Neural progenitor cell (in vitro differentiated cells): Measurements from ENCODE around the gene DTNA. TPM values are rescaled to one million over a fixed set of nuclear protein-coding genes. Genes with fewer than 3 reads are reported as not detected.

Experiments
- DNase-seq: peaks from one replicate; pipeline ENCODE4 v3.0.0-alpha.2; 2016; ENCODE audit warnings: low spot score
- H2AFZ ChIP-seq: fragments of 200-600 bp; sonication (generic); replicated peaks from 2 replicates; pipeline ENCODE4 v1.6.1; 2016; ENCODE audit warnings: antibody characterized with exemption
- H3F3A ChIP-seq: fragments of 200-600 bp; sonication (generic); 2 replicates; pipeline ENCODE4 v1.6.1; 2016; ENCODE audit warnings: antibody characterized with exemption, low read depth
- H3K27ac ChIP-seq: fragments of 200-600 bp; sonication (generic); 2 replicates; pipeline ENCODE4 v1.5.1; 2016; ENCODE audit warnings: mild to moderate bottlenecking
- H3K27me3 ChIP-seq: fragments of 200-600 bp; sonication (generic); 2 replicates; pipeline ENCODE4 v1.6.1; 2016; ENCODE audit warnings: mild to moderate bottlenecking, moderate library complexity
- H3K36me3 ChIP-seq: fragments of 200-600 bp; sonication (generic); 2 replicates; pipeline ENCODE4 v1.5.1; 2016
- H3K4me1 ChIP-seq: fragments of 200-600 bp; sonication (generic); 2 replicates; pipeline ENCODE4 v1.6.1; 2016; ENCODE audit warnings: mixed run types
- H3K4me2 ChIP-seq: fragments of 200-600 bp; sonication (generic); 2 replicates; pipeline ENCODE4 v1.6.1; 2016
- H3K4me3 ChIP-seq: fragments of 200-600 bp; sonication (generic); 2 replicates; pipeline ENCODE4 v1.5.1; 2016
- H3K79me2 ChIP-seq: fragments of 200-600 bp; sonication (generic); 2 replicates; pipeline ENCODE4 v1.6.1; 2016; ENCODE audit warnings: low read depth
- H3K9ac ChIP-seq: fragments of 200-600 bp; sonication (generic); 2 replicates; pipeline ENCODE4 v1.6.1; 2016
- H3K9me3 ChIP-seq: fragments of 200-600 bp; sonication (generic); 2 replicates; pipeline ENCODE4 v1.5.1; 2016; ENCODE audit warnings: low read depth
- H4K20me1 ChIP-seq: fragments of 200-600 bp; sonication (generic); 2 replicates; pipeline ENCODE4 v1.6.1; 2016; ENCODE audit warnings: low read depth
- H3K27ac Mint-ChIP-seq: 3 replicates; pipeline ENCODE4 v1.8.0; 2021; ENCODE audit warnings: mixed read lengths
- H3K27me3 Mint-ChIP-seq: 2 replicates; pipeline ENCODE4 v1.8.0; 2022; ENCODE audit warnings: low read depth, mild to moderate bottlenecking, inconsistent platforms, moderate library complexity, mixed read lengths; ENCODE audit not compliant: insufficient read depth
- H3K36me3 Mint-ChIP-seq: 3 replicates; pipeline ENCODE4 v1.8.0; 2021; ENCODE audit warnings: mixed read lengths
- H3K4me1 Mint-ChIP-seq: 3 replicates; pipeline ENCODE4 v1.8.0; 2021; ENCODE audit warnings: mixed read lengths
- H3K4me3 Mint-ChIP-seq: 3 replicates; pipeline ENCODE4 v1.8.0; 2021; ENCODE audit warnings: mild to moderate bottlenecking, moderate library complexity, mixed read lengths
- H3K9me3 Mint-ChIP-seq: 3 replicates; pipeline ENCODE4 v1.8.0; 2020; ENCODE audit warnings: mixed read lengths
- EZH2 ChIP-seq: fragments of 200-600 bp; sonication (generic); IDR thresholded peaks from 2 replicates; pipeline ENCODE4 v1.6.1; 2017; ENCODE audit warnings: antibody characterized with exemption, mild to moderate bottlenecking, moderate library complexity
- EZH2phosphoT487 ChIP-seq: fragments of 200-600 bp; sonication (generic); IDR thresholded peaks from 2 replicates; pipeline ENCODE4 v1.6.1; 2017; ENCODE audit warnings: antibody characterized with exemption
- total RNA-seq: library from RNA; depleted of rRNA; stranded (reverse); fragments of >200 nt; gene quantifications from 2 replicates; pipeline ENCODE4 v1.2.3, GENCODE V29; 2015; ENCODE audit warnings: low replicate concordance
- TF ChIP-seq, protein P1 (sequence below): fragments of 200-600 bp; sonication (generic); IDR thresholded peaks from 2 replicates; pipeline ENCODE4 v1.5.1; 2017; ENCODE audit warnings: antibody characterized with exemption, mild to moderate bottlenecking

Gene DTNA
- total RNA-seq, 1 donor from 2014 or later = 15.0 TPM

DNA sequence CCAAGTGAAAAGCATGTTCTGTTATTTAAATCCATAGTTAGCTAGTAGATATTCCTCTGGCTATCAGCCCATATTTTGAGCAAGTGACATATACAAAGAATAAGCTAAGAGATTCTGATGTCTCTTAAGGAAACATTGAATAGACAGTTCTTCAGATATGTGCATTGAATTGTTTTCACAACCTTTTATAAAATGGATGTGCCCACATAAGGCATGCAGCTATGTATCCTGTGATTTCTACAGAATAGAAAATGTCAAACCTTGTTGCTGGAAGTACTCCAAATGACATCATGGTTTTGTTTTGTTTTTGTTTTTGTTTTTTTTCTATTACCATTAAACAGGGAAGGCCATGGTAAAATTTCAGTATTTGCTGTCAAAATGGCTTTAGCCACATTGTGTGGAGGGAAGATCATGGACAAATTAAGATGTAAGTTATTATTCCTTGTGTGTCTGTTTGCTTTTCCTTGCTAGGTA lies 95.8 kb downstream of the DTNA start:
- Histone ChIP-seq H3K36me3 (no peaks in the 10 kb centered on the region), H4K20me1 (no peaks in the 10 kb centered on the region), H3K27ac (no peak overlapping the region), H3K27me3 (no peaks in the 10 kb centered on the region), H3K4me3 (no peak overlapping the region), H3K4me2 (no peak overlapping the region), H2AFZ (no peak overlapping the region), H3K79me2 (no peaks in the 10 kb centered on the region), H3K4me1 (peaks cover 17% of the 10 kb centered on the region), H3K9ac (no peak overlapping the region), H3K9me3 (no peaks in the 10 kb centered on the region), H3F3A (no peaks in the 10 kb centered on the region)
- DNase-seq = no peak
- Mint-ChIP-seq H3K9me3 (no peaks in the 10 kb centered on the region), H3K27ac (no peak overlapping the region), H3K4me3 (no peak overlapping the region), H3K27me3 (no peaks in the 10 kb centered on the region), H3K4me1 (peaks cover 3% of the 10 kb centered on the region), H3K36me3 (peaks cover 6% of the 10 kb centered on the region)
- TF ChIP-seq, protein P1, sequence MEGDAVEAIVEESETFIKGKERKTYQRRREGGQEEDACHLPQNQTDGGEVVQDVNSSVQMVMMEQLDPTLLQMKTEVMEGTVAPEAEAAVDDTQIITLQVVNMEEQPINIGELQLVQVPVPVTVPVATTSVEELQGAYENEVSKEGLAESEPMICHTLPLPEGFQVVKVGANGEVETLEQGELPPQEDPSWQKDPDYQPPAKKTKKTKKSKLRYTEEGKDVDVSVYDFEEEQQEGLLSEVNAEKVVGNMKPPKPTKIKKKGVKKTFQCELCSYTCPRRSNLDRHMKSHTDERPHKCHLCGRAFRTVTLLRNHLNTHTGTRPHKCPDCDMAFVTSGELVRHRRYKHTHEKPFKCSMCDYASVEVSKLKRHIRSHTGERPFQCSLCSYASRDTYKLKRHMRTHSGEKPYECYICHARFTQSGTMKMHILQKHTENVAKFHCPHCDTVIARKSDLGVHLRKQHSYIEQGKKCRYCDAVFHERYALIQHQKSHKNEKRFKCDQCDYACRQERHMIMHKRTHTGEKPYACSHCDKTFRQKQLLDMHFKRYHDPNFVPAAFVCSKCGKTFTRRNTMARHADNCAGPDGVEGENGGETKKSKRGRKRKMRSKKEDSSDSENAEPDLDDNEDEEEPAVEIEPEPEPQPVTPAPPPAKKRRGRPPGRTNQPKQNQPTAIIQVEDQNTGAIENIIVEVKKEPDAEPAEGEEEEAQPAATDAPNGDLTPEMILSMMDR = no peak
- TF ChIP-seq EZH2phosphoT487 (no peak), EZH2 (no peak)

DNA sequence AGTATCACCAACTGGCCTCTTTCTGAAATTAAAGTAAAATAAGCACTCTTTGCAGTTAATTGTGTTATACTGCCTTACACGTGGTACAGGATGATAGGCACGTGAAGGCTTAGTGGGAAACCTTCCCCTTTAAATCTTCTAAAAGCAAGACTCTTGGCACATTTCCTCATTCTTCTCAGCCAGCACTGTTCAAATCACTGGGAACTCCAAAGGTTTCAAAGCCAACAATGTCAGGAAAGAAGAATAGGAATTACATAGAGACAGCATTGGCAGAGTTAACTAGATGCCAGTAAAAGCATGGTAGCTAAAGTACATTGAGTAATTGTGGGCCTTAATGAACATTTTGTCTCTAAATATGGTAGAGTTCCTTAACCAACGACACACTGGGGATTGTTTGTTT lies 96.4 kb downstream of the DTNA start:
- Histone ChIP-seq H3F3A (no peaks in the 10 kb centered on the region), H3K9ac (no peak overlapping the region), H3K27ac (no peak overlapping the region), H3K4me3 (no peak overlapping the region), H3K4me1 (peaks cover 17% of the 10 kb centered on the region), H3K27me3 (no peaks in the 10 kb centered on the region), H2AFZ (no peak overlapping the region), H3K36me3 (no peaks in the 10 kb centered on the region), H4K20me1 (no peaks in the 10 kb centered on the region), H3K4me2 (no peak overlapping the region), H3K9me3 (no peaks in the 10 kb centered on the region), H3K79me2 (no peaks in the 10 kb centered on the region)
- DNase-seq = no peak
- no peaks in the 10 kb centered on the region for H3K27me3 Mint-ChIP-seq
- H3K36me3 Mint-ChIP-seq = peaks cover 6% of the 10 kb centered on the region
- no peak for TF ChIP-seq EZH2
- TF ChIP-seq EZH2phosphoT487 = no peak
- TF ChIP-seq, protein P1 = no peak
- H3K27ac Mint-ChIP-seq = no peak overlapping the region
- no peak overlapping the region for H3K4me3 Mint-ChIP-seq
- H3K9me3 Mint-ChIP-seq = no peaks in the 10 kb centered on the region
- H3K4me1 Mint-ChIP-seq = peaks cover 3% of the 10 kb centered on the region

DNA sequence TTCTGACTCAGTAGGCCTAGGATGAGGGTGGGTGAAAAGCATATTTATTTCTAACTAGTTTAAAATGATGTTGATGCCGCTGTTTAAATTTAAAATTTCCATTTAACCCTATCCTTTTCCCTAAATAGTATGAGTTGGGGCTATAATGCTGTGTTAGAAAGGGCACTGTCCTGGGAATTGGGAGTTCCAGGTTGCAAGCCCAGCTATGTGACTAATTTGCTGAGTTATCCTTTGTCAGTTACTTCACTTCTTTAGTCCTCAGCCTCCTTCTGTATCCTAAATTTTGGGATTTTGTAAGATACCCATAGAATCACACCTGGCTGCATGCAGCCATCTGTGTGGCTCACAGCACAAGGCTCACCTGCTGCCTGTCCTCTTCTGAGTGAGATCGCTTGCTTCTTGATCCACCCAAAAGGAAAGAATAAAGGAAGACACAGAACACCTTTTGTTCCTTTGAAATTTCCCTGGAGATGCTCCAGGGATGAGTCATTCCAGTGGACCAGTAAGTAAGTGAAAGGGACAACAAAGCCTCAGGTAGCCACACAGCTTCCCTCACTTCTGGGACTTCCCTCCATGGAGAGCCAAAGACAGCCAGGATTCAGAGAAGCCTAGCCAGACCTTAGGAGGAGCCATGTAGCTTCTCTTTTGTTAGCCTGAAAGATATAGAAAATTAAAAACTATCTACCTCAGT lies 97.2 kb downstream of the DTNA start:
- Histone ChIP-seq H3K4me1 (peaks cover 14% of the 10 kb centered on the region), H4K20me1 (no peaks in the 10 kb centered on the region), H3F3A (no peaks in the 10 kb centered on the region), H3K4me3 (no peak overlapping the region), H3K36me3 (no peaks in the 10 kb centered on the region), H2AFZ (no peak overlapping the region), H3K4me2 (no peak overlapping the region), H3K9me3 (no peaks in the 10 kb centered on the region), H3K79me2 (no peaks in the 10 kb centered on the region), H3K27ac (no peak overlapping the region), H3K27me3 (no peaks in the 10 kb centered on the region), H3K9ac (no peak overlapping the region)
- Mint-ChIP-seq H3K9me3 (no peaks in the 10 kb centered on the region), H3K36me3 (peaks cover 7% of the 10 kb centered on the region), H3K27ac (no peak overlapping the region), H3K4me3 (no peak overlapping the region), H3K27me3 (no peaks in the 10 kb centered on the region), H3K4me1 (peaks cover 3% of the 10 kb centered on the region)
- TF ChIP-seq EZH2phosphoT487 (no peak), EZH2 (no peak)
- TF ChIP-seq, protein P1 = no peak
- DNase-seq = peak; percentile 6
